Stimulated activated CD8-positive, alpha-beta memory T cell treated with anti-CD3 and anti-CD28 coated beads, Interleukin-15, amount 100 ng/mL, for 4 hours (primary cell): ENCODE results near the gene KLHL14.
"Not testable (repeated sequence)": the region's sequence is repeated elsewhere in the genome, so short reads cannot be mapped to it uniquely, and the experiment has no call there.

ENCODE experiments used
- DNase-seq, 2 donors: peaks; one replicate each; pipeline ENCODE4 v3.0.0-alpha.2; 2020; ENCODE audit warnings: low read depth in 2 of 2

KLHL14 gene, protein sequence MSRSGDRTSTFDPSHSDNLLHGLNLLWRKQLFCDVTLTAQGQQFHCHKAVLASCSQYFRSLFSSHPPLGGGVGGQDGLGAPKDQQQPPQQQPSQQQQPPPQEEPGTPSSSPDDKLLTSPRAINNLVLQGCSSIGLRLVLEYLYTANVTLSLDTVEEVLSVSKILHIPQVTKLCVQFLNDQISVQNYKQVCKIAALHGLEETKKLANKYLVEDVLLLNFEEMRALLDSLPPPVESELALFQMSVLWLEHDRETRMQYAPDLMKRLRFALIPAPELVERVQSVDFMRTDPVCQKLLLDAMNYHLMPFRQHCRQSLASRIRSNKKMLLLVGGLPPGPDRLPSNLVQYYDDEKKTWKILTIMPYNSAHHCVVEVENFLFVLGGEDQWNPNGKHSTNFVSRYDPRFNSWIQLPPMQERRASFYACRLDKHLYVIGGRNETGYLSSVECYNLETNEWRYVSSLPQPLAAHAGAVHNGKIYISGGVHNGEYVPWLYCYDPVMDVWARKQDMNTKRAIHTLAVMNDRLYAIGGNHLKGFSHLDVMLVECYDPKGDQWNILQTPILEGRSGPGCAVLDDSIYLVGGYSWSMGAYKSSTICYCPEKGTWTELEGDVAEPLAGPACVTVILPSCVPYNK

DNA sequence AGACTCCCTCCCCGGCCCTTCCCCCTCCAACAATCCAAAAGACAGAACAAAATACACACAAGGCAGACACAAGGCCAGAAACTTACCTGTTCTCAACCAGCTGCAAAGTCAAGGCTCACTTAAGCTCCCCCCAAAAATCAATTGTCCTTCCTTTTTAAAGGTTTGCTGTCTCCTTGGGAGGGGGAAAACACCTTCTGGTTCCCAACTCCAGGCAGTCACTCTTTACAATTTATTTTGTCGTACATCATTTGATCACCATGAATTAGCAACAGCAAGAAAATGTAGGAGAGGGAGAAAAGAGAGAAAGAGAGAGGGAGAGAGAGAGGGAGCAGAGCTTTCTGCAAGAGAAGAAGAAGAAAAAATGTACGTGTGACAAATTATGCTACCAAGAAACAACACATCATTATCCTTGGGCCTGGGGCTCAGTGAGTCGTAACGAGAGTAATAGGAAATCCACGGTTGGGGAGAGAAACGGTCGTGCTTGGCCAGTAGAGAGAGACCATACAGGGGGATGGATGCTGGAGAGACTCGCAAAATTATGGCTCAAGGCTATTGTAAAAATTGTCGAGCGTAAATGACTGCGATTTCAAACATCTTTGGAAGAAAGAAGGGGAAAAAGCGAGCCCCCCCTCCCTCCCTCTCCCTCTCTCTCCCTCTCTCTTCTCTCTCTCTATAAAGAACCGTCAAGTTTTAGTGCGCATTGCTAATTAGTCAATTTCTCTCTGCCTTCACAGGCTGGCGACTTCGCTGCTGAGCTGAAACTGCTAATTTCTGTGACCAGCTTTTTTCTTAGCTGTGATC, at the start of gene KLHL14:
Gene KLHL14 (minus strand): TSS at position 443 of the 801 bp plus-strand sequence. CDS start 2,432 bp downstream, outside the sequence.
- no peak for DNase-seq

DNA sequence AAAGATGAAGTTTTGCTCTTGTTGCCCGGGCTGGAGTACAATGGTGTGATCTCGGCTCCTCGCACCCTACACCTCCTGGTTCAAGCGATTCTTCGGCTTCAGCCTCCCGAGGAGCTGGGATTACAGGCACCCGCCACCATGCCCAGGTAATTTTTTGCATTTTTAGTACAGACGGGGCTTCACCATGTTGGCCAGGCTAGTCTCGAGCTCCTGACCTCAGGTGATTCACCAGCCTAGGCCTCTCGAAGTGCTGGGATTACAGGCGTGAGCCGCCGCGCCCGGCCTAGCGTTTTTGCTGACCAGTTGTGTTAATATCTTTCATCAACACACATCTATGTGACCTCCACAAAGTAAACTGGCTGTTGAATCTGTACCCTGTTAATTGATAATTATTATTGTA, 49.4 kb upstream of the KLHL14 start:
- DNase-seq, result no peak

DNA sequence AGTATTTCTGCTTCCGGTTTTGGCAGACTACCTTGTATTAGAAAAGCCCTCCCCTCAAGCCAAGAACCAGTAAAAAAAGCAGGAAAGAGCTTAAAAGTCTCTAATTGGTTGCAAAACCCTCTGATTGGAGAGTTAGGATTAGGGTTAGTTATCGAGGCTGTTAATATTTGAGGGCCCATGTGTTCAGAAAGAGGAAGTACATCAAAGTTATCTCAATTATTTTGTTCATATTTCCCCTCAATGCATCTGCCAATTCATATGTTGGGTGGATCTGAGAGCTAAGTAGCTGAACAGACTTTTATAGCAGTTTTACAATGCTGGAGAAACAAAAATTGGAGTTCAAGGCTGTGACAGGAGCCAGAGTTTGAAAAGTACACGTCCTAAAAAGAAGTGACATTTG, 43.1 kb upstream of the KLHL14 start:
- DNase-seq, result no peak

DNA sequence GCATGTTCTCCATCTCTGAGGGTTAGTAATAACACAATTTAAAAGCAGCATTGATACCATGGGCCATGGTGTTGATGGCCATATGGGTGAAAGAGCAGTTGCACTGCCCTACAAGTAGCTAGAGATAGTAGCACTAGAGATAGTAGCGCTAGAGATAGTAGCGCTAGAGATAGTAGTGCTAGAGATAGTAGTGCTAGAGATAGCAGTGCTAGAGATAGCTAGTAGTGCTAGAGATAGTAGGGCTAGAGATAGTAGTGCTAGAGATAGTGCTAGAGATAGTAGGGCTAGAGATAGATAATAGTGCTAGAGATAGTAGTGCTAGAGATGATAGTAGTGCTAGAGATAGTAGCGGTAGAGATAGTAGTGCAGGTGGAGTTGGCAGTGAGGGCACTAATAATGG, 39.5 kb upstream of the KLHL14 start:
- DNase-seq, result no peak

DNA sequence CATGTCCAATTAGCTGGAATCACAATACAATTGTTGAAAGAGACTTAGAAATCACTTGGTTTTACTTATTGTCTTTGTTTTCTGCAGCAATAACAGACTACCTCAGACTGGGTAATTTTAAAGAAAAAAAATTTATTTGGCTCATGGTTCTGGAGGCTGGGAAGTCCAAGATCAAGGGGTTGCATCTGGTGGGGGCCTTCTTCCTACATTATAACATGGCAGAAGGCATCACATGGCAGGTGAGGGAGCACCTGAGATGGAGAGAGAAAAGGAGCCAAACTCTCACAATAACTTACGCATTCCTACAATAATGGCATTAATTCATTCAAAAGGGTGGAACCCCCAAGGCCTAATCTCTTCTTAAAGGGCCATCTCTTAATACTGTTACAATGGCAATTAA, 37.5 kb upstream of the KLHL14 start:
- no peak for DNase-seq

DNA sequence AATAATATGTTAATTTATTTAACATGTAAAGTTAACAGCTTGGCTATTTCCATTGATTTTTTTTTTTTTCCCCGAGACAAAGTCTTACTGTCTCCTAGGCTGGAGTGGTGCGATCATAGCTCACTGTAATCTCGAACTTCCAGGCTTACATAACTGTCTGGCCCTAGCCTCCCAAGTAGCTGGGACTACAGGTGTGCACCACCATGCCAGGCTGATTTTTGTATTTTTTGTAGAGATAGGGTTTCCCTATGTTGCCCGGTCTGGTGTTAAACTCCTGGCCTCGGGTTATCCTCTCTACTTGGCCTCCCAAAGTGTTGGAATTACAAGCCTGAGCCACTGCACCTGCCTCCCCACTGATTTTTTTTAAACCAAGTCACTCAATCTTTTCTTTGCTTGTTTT, 32.5 kb upstream of the KLHL14 start:
- DNase-seq, result no peak

DNA sequence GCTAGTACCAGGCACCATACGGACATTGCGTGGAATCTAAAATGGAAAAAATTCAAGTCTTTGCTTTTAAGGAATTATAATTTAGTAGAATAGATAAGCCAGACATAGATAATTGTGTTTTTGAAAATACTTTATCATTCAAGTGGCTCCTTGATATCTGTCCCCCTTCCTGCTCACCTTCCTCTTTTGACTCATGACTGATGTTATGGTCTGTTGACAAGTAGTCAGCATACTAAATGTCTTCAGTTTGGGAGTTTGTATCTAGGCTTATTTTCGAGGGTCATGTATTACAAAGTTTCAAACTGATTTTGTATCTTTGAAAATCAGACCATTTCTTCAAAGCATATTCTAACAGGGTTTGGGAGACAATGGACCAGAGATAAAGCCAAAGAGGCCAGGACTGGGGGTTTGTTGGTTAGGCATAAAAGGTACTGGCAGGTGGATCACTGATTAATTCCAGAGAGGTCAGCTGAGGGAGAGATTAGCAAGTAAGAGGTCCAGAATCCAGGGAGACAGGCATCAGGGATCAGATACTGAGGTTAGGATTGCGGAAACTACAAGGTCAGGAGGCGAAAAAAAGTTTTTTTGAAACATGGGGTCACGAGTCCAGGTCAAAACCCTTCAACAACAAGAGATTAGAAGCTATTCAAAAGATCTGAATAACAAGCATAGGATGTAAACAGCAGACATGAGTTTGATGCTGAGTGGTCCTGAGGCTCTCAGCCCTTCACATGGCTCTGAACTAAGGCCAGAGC, 31.5 kb upstream of the KLHL14 start:
- no peak for DNase-seq

DNA sequence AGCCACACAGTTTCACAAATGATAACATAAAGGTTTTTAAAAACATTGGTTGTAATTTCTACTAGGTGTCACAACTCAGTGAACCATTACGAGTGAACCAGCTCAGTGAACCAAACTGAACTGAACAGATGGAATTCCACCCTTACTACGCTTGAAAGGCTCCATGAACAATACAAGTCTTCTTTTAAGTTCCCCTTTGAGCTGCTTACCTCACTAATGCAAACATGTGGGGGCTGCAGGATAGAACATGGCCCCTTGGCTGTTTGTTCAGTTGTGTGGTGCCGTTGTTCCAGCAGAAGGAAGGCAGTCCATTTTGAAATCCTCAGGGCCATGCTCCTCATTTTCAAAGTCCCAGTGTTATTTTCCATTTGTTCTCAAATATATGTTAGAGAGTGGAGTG, 30.7 kb upstream of the KLHL14 start:
- no peak for DNase-seq

DNA sequence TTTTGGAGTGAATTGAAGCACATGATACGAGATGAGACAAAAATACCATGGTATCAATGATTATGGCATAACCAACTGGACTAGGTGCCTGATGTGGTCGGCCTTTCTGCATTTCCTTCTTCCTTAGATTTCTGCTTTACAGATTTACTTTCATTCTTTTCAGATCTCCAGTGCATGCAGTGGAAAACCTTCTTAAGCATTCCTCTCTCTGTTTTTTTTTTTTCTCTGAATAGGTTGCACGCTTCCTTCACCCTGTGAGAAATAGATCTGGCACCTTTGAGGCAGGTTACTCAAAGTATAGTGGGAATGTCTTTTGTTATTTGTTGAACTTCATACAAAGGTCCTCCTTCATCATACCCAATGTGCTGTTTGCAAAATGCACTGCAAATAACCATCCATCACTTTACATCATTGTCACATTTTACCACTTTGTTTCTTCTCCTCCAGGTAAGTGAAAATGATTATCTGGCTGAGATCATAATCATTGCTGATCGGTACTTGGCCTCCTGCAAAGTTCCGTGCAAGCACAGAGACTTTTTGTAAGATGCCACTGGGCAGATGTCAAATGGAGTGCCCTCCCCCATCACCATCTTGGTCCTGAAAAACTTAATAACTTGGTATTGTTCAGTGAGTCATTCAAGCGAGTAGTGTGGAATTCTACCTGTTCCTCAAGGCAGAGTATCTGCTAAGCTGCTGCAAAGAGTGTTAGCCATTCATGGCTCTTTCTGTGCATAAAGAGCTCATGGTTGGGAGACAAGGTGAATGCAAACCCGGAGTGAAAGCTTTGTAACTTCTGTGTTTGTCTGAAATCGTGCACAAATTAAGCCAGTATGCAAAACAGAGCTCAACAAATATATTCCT, 30.0 kb upstream of the KLHL14 start:
- no peak for DNase-seq

DNA sequence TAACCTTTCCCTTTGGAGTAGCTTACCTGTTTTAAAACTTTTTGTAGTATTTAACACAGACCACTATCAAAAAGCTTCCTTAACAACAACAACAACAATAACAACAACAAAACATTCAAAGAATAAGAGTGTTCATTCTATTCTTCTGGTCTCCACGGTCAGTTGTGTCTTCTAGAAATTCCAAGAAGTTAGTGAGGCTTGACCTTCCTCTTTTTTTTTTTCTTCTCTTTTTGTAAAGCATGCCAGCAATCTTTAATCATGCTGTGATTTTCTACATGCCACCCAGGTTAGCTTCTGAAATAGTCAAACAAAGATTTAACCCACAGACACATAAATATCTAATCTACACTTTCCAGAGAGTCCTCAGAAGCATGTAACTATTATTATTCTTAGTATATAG, 28.4 kb upstream of the KLHL14 start:
- no peak for DNase-seq

DNA sequence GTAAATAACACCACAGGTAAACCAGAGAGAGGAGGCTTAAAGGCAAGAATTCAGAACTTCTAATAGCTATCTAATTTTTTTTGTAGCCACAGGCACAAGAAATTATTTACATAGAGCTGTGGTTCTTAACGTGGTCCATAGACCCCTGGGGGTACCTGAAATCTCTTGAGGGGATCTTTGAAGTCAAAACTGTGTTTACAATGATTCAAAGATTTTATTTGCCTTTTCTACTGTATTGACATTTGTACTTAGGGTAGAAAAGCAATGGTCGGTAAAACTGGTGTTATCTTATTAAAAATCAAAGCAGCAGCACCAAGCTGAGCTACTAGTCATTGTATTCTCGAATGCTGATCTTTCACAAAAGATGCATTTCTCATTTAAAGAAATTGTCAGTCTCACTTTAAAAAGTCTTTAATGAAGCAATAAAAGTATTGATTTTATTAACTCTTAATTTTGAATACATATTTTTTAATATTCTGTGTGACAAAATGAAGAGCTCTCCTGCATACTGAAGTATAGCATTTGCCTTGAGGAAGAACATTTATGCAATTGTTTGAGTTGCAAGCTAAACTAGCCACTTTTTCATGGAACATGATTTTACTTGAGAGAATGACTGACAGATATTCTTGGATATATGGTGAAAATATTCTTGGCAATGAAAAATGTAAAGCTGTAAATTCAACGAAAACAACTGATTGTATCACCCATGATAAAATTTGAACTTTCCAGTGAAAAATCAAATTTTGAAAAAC, 25.6 kb upstream of the KLHL14 start:
- DNase-seq, result no peak

DNA sequence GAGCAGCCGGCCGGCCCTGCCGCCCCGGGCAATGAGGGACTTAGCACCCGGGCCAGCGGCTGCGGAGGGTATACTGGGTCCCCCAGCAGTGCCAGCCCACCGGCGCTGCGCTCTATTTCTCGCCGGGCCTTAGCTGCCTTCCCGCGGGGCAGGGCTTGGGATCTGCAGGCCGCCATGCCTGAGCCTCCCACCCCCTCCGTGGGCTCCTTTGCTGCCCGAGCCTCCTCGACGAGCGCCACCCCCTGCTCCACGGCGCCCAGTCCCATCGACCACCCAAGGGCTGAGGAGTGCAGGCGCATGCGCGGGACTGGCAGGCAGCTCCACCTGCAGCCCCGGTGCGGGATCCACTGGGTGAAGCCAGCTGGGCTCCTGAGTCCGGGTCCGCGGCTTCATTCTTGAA, 21.8 kb upstream of the KLHL14 start:
- not testable (repeated sequence) for DNase-seq

DNA sequence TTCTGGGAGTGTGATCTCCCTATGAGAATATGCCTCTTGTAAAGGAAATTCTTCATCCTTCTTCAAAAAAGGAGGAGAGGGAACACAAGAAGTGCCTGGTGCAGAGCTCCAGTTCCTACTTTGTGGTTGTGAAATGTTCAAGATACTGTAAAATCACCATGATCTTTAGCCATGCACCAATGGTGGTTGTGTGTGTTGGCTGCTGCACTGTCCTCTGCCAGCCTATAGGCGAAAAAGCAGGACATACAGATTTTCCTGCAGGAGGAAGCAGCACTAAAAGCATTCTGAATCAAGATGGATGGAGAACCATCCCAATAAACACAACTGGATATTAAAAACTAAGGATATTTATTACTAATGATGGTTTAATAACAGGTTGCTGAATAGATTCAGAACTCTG, 6.2 kb upstream of the KLHL14 start:
- DNase-seq, result no peak

DNA sequence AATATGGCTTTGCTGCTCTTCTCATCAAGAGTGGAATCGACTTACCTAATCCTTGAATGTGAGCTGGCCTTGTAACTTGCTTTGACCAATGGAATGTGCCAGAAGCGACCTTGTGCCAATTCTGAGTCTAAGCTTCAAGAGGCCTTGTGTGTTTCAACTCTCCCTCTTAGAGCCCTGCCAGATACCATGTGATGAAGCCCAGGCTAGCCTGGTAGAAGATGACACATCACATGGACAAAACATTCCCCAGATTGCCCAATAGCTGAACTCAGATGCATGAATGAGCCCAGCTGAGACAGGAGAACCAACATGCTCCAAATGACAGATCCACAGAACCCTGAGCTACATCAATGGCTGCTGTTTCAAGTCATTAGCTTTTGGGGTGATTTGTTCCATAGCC, 4.2 kb upstream of the KLHL14 start:
- DNase-seq, result no peak

DNA sequence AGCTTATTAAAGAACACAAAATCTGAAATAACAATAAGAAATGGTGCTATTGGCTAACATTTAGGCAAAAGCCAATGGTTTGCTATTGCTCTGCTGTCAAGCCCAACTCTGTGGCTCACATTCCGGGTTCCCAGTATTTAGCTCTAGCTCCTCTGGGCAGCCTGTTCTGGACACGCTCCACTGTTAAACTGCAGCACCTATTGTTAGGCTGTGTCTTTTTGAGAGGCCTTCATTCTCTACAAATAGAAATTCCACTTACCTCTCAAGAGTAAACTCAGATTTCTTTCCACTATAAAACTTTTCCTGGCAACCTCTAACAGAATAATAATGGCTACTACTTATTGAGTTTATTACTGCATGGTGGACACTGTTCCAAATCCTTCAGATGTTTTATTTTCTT, 3.7 kb upstream of the KLHL14 start:
- DNase-seq, result no peak

DNA sequence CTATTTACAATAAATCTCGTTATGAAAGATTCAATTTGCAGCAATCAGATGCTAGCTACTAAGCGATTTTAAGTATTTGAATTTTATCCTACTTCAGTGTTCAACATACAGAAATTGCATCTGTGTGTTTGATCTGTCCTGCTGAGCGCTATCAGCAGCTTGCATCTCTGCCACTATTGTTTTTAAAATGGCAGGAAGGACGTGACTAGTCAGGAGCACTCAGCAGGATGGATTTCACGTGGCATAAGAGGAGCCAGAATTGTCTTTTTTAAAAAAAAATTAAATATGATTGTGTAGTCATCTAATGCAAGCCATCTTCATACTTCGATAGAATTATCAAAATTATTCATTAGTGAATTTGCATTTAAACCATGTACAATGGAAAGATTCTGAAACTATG, 2.8 kb upstream of the KLHL14 start:
- no peak for DNase-seq

DNA sequence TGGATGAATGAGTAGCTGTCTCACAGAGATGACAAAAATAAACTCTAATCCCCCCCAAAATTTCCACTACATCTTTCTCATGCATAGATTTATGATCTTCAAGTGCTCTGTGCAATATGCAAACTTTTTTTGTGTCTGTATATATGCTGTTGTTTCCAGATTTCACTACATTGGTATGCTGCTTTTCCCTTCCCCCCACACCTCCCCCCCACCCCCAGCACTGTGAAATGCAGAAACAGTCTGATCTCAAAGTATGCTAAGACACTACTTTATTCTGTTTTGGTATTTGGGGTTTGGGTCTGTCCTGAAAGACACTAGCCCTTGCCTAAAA, 524 bp upstream of the KLHL14 start:
- DNase-seq, result no peak

DNA sequence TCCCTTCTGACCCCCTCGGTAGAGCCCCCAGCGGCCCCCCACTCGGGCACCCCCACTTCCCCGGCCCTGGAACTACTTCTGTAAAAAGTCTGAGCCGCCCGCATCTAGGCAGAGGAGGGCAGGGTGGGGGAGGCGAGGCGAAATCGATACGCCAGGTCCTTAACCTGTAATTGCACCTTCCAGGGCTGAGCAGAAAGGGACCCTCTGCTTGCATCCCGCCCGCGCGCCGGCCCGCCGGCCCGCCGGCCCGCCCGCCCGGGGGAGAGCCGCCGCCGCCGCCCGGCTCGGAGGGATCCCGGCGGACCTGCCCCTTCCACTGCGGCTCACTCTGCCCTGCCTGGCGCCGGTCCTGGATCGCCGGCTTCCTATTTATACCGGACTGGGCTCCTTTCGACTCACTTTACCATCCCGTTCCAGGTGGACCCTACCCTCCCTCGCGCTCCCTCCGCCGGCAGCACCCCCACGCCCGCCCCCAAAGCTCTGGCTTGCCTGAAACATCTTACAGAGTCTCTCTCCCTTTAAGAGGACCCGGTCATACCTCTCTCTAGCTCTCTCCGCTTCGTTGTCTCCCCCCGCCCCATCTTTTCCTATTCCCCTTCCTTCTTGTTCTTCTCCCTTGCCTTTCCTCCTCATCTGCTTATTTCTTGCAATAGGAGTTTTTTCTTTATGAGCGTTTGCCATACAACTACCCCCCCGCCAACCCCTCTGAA, 797 bp downstream of the KLHL14 start:
- no peak for DNase-seq

DNA sequence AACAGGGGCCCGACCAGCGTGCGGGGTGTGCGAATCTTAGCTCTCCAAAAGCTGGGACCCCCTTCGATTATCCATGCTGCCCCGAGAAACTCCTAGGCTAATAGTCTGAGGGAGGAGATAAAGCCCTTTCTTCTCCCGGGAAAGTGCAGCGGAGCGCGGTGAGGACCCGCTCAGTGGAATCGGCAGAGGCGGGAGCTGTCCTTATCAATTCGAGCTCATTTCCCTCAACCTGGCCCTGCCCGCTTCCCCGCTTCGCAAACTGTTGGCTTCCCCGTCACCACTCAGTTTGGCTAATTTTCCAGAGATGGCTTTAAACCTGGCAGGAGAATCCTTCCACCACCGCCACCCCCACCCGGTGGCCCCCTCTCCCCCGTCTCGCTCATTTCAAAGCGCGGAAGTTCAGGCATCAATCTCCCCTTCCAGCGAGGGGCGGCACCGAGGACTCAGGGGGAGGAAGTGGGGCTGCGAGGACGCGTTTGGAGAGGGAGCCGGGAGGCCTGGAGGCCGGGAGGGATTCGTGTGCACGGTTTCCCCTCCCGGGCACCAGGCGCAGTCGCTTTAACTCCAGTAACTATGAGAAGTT, 1.6 kb downstream of the KLHL14 start:
- DNase-seq, result no peak
